HG03442 (cell line): ENCODE data around the gene POSTN.

Source experiments
- ATAC-seq: cut with Tn5 transposase; IDR thresholded peaks from one replicate; pipeline ENCODE4 v1.9.1; 2021; ENCODE audit warnings: mild to moderate bottlenecking, moderate library complexity; ENCODE audit not compliant: unreplicated experiment

POSTN gene

GRCh38 chr13:37515226-37515625, 83.3 kb downstream of the POSTN start:
- no peak for ATAC-seq
